Measurements from ENCODE around the gene TLR10.

The TLR10 gene

DNA sequence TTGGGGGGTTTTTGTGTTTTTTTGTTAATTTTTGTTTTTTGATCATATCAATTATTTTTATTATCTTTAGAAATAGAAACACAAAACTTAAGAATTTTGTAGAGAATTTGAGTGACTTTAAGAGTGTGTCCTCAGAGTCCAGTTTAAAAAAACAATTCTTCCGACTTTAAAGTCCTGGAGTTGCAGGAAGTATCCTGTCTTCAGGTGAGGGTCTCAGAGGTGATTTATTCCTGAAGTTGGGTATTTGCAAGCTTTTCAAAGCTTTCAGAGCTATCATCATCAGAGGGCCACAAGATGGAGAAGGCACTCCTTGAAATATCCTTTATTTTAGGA, 23.0 kb downstream of the TLR10 start:
- DNase-seq: no peak

DNA sequence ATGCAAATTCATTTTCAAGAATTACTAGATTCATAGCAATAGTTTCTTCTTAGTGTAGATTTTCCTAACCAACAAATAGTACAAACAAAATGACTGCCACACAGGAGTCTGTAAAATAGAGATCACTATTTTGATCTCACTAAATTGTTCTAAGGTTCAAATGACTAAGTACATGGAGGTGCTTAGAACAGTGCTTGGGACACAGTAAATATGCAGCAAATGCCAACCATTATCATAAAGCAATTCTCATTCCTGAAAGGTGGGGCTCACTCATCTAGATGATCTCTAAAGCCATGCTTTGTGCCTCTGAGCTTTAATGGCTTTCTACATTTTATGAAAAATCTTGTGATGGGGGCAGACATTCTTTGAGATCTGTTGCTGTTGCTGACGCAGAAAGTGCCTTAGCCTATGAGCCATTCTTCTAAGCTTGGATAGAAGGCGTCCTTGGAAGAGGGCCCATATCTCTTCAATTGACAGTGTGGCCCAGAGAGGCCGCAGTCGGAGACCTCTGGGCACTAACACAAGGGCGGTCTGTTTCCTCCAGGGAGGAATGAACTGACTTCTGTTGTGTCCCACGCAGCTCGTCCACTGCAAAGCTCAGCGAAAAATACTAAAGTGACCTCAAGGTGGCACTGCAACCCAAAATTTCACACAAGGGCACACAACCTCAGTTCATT, 23.5 kb downstream of the TLR10 start:
- DNase-seq: peak; percentile 41

DNA sequence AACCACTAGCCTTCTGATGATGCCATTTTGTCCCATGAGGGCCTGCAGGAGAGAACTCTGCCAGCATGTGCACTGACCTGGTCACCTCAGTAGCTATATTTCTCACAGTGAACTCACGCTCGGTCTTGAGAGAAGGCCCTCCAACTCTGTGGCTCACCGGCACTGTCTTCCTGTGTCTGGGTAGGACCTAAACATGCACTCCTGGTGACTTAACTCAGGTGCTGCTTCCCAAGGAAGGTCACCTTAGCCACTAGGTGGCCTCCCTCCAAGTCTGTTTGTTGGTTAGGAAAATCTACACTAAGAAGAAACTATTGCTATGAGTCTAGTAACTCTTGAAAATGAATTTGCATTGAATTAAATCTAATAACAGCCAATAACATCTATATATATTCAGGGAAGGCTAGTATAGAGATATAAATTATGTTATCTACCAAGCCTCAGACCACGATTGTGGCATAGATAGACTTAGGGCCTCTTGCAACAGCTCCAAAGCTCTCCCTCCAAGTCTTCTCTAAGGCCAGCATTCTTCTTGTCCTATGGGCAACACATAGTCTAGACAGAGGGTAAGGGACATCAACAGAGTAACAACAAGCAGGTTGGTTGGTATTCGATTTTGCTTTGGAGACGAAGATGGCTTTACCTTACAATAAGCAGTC, 24.7 kb downstream of the TLR10 start:
- DNase-seq: no peak

DNA sequence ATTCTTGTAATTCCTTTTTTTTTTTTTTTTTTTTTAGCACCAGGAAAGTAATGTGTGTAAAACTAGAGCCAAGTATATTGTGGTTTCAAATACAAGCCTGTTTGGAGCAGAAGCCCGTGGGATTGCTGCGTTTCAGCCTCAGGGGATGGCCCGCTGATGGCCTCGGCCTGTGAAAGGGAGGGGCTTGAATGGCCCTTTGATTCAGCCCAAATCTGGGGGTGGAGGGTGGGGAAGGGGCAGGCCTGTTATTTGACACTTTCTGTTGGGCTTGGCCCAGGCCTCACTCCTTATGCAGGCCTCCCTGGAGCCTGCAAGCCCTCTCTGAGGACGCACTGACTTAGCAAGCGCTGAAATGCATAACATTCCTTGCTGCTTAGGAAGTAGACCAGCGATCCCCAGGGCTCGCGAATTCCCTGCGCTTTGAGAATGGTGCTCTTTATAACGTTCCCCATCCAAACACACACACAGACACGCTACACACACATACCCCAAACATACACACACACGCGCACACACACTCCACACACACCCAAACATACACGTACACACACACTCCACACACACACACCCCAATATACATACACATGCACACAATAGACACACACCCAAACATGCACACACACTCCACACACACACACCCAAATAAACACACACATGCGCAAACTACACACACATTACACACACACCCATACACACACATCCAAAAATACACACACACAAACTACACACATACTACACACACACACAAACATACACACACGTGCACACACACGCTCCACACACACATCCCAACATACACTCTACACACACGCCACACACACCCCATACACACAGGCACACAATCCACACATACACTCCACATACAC, 29.6 kb downstream of the TLR10 start:
- peak; percentile 17 for DNase-seq

DNA sequence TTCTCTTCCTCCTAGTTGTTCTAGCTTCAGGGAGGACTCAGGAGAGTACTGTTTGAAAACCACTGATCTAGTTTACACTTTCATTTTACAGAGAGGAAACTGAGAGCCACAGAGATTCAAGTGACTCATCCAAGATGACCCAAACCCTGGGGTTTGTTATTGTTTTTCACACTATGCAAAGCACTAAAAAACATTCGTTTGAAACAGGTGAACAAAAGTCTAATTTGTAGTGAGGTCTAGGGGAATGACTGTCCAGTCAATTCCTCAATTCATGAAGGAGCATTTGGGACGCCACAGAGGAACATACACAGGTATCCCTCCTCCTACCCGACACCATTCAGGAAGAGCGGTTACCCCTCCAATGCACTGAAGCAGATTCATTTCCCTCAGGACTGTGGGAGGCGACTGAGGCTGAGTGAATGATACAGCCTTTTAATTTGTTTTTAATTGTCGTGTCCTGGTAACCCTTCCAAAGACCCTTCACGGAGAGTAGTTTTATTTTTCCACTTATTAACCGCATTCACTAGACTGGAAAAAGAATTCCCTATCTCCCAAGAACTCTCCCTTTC, 30.3 kb downstream of the TLR10 start:
- DNase-seq: no peak

DNA sequence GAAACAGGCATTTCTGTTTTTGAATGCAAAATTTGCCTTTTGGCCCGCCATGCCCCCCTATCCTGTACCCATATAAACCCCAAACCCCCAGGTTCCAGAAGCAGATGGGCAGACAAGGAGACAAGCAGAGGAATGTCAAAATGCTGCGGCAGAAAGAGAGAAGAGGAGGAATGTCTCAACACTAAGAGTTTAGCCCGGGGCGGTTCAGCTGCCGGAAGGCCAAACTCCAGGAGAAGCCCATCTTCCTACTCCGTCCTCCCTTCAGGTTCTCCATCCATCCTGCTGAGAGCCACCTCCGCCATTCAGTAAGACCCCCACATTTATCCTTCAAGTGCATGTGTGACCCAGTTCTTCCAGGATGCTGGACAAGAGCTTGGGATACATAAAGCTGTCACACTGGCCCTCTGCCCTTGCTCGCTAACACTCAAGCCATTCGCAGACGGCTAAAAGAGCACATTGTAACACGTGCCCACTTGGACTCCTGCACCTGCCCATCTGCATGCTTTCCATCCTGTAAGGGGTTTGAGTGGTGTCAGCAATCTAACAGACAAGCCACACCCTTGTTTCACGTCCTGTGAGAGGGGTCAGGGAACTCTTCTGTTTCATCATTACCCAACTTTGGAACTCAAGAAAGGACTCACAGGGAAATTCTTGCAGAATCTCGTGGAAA, 31.3 kb downstream of the TLR10 start:
- DNase-seq: no peak

DNA sequence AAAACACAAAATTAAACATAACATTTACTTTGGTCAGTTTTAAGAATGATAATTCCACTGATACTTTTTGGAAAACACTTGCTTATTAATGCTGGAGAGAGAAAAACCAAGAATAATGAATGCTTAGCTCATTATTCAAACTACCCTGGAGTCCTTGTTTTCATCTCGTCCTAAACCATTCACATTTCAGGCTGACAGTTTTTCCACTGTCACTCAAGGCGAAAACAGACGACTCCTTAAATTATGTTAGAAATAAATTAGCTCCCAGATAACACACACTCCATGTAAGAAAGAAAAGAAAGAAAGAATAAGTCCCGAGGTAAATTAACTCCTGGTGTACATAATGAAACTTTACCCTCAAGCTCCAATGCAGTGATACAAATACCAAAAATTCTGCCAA, 33.5 kb downstream of the TLR10 start:
- no peak for DNase-seq

DNA sequence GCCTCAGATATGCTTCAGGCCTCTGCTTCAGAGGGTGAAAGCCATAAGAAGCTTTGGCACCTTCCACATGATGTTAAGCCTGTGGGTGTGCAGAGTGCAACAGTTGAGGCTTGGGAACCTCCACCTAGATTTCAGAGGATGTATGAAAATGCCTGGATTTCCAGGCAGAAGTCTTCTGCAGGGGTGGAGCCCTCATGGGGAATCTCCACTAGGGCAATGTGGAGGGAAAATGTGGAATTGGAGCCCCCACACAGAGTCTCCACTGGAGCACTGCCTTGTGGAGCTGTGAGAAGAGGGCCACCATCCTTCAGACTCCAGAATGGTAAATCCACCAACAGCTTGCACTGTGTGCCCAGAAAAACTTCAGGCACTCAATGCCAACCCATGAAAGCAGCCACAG, 35.2 kb downstream of the TLR10 start:
- DNase-seq: no peak

DNA sequence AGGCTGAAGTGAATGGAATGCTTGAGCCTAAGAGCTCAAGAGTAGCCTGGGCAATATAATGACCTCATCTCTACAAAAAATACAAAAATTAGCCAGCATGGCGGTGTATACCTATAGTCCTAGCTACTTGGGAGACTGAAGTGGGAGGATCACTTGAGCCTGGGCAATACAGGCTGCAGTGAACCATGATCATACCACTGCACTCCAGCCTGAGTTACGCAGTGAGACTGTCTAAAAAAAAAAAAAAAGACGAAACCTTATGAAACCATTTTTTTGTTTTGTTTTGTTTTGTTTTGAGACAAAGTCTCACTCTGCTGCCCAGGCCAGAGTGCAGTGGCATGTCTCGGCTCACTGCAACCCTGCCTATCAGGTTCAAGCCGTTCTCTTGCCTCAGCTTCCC, 36.9 kb downstream of the TLR10 start:
- DNase-seq: no peak

DNA sequence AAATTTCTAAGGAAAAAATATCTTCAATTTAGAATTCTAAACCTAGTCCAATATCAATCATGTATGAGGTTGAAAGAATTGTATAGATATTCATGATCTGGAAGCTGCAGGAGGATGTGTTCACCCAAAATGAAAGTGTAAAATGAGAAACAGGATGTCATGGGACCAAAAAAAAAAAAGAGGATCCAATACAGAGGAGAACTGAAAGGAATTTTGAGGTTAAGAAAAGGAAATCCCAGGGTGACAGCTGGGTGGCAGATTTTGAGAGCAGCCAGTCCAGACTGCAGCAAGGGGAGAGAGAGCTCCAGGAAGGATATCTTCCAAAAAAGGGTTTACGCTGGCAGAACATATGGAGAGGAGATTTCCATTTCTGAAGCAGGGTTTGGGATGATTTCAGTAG, 38.9 kb downstream of the TLR10 start:
- peak; percentile 3 for DNase-seq

DNA sequence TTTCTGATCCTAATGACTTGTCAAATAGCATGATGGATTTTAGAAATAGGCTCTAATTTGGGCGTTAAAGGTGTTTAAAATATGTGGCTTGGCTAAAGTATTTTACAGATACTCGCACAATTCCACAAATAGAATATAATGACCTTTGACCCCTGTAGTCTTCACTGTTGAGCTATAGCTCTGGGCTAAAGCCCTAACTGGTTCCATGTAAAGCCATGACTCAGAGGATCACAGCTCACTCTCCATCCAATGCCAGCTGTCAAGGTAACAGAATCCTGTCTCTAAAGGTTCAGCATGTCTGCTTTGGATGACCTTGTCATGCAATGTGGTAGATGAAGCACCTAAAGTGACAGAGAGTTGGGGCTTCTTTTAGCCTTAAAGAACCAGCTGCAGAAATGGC, 42.5 kb downstream of the TLR10 start:
- no peak for DNase-seq

DNA sequence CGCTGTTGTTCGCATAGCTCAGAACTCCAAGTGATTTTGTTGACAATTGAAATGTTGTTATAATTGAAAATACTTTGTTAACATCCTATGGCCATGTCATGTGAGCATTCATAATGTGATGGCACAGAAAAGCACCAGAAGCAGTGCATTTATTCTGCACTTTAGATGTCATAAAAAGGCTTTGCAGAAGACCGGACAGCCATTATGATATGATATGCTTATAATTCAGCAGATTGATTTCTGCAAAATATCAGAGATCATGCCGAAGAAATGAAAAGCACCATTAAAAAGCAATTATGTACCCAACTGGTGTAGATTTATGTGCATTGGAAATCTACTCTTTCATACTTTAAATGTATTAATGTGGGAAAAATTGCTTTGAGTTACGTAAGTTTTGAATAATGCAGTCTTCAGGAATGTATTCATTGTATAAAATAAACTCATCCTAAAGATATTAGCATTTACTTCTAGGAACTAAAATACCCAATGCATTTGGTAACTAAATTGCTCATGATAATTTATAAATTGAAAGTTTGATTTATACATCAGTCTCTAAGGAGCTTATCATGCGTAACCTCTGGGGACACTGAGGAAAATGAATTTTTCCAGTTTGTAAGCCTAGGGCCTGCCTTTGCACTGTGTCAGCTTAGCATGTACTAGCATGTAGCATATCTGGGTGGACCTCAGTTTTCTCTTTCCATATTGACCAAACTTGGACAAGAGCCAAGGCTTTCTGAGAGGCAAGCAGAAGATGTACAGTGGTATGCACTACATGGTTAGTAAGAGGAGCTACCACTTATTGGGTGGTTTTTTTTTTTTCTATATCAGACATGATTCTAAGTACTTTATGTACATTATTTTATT, 43.6 kb downstream of the TLR10 start:
- DNase-seq: no peak

DNA sequence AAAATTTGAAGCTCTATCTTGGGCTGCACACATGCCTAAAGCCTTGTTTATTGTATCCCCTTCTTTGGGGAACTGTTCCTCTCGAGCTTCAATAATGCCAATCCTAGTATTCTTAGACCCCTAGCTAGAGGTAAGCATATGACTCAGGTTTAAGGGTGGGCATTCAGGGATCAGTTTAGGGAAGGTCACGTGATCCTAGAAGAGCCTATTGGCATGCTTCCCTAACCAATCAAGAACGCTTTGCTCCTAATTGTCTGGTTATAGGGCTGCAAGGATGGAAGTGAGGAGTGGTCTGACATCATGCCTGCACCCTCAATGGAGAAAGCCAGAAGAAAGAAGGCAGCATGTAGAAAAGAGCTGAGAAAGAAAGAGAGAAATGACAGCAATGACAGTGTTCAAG, 46.9 kb downstream of the TLR10 start:
- no peak for DNase-seq

DNA sequence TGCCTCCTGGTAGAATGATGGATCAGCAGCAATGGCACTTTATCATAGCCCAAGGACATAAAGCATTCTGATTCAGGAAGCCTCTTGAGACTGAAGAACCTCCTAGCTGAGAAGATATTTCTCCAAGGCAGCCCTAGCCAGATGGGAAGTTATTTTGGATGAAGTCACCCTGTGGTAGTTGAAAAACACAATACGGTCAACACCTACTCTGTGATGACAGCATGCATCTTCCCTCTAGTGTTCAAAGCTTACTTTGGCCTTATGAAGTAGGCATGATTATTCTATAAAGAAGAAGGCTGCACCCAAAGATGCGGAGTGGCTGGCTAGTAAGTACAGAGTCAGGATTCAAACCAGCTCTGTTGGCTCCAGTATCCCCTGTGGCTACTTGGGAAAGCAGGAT, 47.9 kb downstream of the TLR10 start:
- no peak for DNase-seq

DNA sequence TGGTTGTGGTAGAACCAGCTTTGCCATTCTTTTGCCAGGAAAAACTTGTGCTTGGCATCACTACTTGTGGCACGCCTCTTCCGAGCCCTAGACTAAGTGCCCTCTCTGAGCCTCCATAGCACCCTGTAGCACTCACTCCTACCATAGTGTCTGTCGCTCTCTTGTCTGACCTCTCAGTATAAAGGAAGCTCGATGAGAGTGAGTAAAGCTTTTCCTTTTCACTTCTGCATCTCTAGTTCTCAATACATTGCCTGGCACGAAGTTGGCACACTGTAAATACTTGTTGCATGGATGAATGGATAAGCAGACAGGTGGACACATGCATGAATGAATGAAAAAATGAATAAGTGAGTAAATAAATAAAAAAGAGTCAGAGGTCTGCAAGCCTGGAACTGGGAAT, 48.3 kb downstream of the TLR10 start:
- DNase-seq: no peak

DNA sequence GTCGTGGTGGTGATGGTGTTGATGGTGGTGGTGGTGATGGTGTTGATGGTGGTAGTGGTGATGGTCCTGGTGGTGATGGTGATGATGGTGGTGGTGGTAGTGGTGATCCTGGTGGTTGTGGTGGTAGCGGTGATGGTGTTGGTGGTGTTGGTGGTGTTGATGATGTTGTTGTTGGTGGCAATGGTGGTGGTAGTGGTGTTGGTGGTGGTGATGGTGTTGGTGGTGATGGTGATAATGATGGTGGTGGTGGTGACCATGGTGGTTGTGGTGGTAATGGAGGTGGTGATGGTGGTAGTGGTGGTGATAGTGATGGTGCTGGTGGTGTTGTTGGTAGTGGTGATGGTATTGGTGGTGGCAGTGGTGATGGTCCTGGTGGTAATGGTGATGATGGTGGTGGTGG, 49.1 kb downstream of the TLR10 start:
- DNase-seq: no peak

DNA sequence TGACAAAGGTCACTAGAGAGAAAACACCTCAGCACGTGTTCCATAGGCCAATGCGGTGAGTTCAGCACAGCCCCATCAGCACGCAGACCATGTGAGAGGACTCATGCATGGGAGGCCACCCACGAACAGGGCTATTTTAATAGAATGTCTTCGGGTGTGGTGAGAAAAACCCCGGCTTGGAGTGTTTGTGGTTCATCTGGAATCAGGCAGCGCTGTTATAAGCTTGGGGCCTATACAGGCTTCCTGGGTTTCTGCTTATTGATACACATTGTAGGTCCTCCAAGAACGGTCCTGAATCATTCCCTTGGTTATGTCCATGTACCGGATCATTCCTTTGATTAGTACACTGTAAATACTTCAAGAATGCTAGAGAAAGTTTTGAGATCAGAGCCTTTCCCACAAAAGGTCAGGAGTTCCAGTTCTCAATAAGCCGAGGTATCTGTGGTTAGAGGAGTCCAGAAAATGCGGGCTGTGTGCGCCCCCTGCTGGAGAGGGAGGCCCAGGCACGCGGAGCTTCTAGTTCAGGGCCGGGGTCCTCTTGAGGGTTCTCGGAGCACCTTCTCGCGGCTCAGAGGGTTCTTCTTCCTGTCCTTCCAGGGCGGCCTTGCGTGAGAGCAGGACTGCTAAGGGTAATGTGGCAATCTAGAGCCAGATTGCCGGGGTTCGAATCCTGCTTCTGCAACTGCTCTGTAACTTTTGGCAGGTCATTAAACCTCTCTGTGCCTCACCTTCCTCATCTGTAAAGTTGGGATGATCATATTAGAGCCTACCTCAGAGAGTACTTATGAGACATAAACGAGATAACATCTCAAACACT, 51.8 kb downstream of the TLR10 start:
- peak; percentile 84 for DNase-seq

DNA sequence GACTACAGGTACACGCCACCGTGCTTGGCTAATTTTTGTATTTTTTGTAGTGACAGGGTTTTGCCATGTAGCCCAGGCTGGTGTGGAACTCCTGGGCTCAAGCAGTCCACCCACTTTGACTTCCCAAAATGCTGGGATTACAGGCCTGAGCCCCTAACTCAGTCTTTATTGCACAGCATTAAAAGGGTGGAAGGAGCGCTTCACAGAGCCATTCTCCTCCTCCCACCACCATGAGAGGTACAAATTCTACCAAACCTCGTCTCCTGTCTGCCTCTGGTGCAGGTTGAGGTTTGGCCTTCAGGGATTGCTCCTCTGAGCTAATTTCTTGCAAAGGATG, 52.3 kb downstream of the TLR10 start:
- DNase-seq: no peak

DNA sequence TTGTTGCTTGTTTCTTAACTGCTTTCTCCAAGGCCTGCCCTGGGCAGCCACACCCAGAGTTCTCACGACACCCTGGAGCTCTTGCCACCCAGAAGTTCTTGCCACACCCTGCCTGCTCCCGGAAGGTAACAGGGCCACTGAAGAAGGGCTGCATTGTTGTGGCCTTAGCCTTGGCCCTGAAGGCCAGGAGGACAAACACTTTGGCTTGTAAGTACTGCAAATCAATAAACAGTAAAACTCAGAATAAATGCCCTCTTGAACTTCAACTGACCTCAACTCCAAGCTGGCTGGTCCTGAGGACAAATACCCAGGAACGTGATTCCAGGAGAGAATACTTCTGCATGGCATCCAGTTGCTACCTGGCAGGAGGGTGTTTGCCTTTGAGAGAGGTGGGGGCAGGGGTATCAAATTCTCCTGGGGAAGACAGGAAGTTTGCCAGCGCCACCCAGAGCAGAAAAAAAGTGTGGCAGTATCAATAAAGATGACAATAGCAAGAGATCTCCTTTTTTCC, 54.1 kb downstream of the TLR10 start:
- no peak for DNase-seq

DNA sequence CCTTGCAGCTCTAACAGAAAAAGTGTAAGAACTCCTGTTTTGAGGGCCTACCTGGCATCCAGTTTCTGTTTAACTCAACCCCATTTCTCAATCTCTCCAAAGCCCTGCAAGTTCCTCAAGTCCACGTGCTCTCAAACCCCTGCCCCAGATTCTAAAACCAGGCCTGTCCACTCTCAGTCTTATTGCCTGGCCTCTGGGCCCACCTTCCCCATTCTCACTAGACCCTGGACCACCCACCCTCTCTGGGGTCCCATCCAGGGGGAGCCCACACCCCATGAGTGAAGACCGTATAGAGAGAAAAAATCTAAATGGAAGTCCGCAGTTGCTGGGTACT, 58.3 kb downstream of the TLR10 start:
- DNase-seq: no peak

DNA sequence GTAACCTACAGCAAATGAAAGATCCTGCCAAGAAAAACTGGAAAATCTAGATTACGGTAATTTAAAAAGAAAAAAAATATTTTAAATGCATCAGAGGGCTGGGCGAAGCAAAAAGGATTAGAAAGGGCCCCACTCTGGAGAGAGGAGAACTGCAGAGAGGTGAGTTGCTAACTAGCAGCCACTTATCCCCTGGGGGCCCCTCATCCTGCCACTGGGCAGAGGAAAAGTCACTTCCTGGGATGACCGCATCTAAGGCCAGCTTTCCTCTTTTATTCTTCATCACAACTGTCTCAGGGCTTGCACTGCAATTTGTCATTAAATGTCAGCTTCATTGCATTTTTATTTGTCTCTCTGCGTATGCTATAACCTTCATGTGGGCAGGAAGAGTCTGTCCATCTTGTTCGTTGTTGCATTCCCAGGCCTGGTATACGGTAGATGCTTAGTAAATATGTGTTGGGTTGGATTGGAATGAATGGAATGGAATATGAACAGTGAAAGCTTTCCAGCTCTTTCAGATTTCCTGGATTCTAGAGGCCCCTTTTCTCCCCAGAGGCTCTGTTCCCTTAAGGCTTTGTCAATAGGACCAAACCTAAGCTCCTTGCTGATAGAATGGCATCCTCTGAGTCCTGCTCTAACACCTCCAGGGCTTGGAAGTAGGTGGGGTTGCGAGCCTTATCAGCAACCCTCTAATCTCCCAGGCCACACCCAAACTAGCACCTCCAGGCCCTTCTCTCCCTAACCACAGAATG, 58.9 kb downstream of the TLR10 start:
- no peak for DNase-seq

Data from HCEC 1CT (cell line).